Esophagus squamous epithelium (tissue), 4 donors: Measurements from ENCODE around the gene KLRD1.

Source experiments
- POLR2A ChIP-seq, 4 donors: fragments of 450-650 bp; IDR thresholded peaks; one replicate each; pipeline ENCODE4 v1.6.1; 2017; ENCODE audit warnings: antibody characterized with exemption in 4 of 4, mild to moderate bottlenecking in 4 of 4, moderate library complexity in 3 of 4
- TF ChIP-seq, protein P1 (sequence below), 6 experiments: fragments of 450-650 bp in 4 of 6; fragments of 200-600 bp in 2 of 6; sonication (generic) in 2 of 6; IDR thresholded peaks; one replicate each; pipeline ENCODE4 v1.5.1; 2016 to 2019; ENCODE audit warnings: antibody characterized with exemption in 6 of 6, mild to moderate bottlenecking in 4 of 6, moderate library complexity in 4 of 6

- TF ChIP-seq, protein P1, sequence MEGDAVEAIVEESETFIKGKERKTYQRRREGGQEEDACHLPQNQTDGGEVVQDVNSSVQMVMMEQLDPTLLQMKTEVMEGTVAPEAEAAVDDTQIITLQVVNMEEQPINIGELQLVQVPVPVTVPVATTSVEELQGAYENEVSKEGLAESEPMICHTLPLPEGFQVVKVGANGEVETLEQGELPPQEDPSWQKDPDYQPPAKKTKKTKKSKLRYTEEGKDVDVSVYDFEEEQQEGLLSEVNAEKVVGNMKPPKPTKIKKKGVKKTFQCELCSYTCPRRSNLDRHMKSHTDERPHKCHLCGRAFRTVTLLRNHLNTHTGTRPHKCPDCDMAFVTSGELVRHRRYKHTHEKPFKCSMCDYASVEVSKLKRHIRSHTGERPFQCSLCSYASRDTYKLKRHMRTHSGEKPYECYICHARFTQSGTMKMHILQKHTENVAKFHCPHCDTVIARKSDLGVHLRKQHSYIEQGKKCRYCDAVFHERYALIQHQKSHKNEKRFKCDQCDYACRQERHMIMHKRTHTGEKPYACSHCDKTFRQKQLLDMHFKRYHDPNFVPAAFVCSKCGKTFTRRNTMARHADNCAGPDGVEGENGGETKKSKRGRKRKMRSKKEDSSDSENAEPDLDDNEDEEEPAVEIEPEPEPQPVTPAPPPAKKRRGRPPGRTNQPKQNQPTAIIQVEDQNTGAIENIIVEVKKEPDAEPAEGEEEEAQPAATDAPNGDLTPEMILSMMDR (IDR thresholded peaks at IDR 0.05) = no peak
- TF ChIP-seq POLR2A (IDR thresholded peaks at IDR 0.05) = no peak
Observed at GRCh38 chr12:10358131-10358530, 50.5 kb downstream of the KLRD1 start.
